CD4-positive, alpha-beta T cell treated with Interleukin-15 for 1 hour (primary cell): ENCODE measurements around the gene LEF1.
A peak's percentile ranks its signal among the peaks of the same experiment; 100 is the strongest.
"Not testable (repeated sequence)": the region's sequence is repeated elsewhere in the genome, so short reads cannot be mapped to it uniquely, and the experiment has no call there.

Experiments
- DNase-seq: peaks from one replicate; pipeline ENCODE4 v3.0.0-alpha.2; 2020

LEF1 gene

DNA sequence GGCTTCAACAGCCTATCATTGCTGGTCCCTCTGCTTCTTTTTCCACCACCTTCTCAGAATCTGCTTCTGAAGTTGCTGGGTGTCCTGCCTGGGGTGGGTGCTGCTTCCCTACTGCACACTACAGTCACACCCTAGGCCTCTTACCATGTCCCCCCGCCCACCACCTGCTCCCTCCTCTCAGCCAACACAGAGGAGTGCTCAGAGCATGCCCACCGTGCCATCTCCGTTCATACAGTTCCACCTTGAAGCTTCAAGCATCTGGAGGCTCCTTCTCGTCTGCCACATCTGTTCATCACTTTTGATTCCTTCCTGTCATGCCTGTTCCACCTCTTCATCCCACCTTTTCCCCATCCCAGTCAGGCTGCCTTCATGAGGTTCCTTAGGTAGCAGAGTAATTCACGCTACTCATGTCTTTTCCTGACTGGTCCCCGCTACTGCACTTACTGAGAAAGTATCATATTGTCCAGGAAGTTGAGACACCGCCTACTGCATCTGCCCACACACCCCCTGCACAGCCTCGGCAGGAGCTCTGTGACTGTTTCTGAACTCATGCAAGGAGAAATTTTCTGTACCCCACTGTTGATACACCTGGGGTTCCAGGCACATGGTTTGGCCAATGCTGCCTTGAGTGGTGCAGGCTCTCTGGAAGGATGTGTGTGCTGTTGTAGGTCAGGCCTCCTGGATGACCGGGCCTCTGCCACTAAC, 139.6 kb downstream of the LEF1 start:
- DNase-seq = no peak

DNA sequence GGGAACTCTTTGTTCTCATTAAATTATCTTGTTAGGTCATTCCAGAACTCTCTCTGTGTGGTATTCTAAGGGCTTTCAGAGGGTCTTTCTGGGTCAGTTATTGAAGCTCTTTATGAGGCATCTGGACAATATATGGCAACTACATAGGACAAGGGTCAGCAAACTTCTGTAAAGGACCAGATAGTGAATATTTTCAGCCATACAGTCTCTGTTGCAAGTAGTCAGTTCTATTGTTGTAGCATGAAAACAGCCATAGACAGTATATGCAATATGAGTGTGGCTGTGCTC, 143.9 kb downstream of the LEF1 start:
- no peak for DNase-seq

DNA sequence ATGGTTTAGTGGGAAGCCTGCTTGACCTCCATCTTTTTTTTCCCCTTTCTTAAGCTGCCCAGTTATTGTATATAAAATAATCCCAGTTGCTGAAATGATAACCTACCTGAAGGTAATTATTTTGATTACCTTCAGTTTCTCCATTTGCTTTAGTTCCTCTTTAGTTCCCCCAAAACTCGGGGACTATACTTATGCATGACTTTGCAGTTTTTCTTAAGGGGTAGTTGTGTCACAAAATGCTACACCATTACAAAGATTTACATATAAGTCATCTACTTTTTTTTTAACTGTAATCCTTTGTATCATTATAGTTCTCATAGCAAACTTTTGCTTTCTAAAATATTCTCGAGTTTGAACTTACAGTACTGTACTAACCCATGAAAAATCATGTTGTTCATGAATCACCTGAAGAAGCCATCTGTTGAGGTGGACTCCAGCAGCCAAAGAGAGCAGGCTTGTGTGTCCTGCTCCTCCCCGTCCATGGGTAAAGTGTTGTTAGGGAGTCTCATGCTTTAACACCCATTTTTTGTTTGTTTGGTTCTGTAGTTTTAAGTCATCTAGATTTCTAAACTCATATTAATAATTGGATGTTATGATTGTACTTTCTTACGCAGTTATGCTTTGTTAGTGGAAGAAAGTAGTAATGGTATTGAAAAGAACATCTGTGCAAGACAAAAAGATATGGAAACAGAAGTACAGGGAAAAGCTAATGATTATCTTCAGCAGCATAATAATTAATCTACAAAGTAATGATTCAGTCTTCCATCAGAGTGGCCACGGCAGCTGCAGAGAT, 144.5 kb downstream of the LEF1 start:
- DNase-seq = no peak

DNA sequence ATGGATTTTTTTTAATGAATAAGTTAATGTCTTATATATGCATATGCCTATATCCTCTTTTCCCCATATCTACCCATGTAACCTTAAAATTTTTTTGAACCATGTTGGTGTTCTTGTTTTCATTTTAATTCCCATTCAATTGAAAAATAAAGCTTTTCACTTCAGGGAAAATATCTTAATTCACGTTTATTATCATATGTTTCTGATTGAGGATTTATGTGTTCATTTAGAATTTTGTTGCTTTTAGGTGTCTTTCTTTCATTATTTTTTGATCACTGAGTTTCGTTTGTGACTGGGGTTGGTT, 149.9 kb downstream of the LEF1 start:
- DNase-seq = no peak

DNA sequence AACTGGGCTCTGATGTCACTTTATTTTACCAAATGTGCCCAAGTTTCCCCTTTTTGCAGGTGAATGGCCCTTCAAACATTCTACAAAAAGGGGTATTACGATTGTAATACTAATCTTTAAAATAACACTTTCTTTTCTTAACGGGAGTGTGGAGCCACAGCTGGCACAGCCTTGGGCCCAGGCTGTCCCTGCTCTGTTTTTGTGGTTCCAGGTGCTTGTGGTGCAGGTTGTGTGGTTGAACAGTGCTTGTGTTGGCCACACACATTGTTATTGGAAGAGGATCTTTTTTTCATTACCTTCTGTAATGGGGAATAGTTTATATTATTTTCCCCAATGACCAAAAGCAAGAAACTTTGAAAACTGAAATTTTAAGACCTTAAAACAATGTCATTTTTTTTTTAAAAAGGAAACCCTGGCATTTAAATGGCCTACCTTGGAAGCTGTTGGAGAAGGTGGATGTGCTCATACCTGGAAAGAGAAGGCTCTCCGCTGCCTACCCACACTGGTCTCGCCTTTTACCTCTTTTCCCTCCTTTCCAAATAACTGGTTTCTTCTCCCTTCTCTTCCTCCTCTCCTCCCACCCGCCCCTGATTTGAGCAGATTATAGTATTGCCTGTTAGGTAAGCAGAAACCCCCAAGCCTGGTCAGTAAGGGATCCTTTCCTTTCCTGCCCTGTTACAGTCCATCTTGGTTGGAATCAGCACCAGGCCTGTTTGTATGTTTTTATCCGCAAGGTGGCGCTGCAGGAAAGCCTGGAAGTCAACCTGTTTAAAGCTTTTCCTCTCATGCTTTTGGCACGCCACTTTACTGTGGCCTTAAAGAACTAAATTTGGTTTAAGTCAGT, 150.5 kb downstream of the LEF1 start:
- DNase-seq = peak; percentile 69

DNA sequence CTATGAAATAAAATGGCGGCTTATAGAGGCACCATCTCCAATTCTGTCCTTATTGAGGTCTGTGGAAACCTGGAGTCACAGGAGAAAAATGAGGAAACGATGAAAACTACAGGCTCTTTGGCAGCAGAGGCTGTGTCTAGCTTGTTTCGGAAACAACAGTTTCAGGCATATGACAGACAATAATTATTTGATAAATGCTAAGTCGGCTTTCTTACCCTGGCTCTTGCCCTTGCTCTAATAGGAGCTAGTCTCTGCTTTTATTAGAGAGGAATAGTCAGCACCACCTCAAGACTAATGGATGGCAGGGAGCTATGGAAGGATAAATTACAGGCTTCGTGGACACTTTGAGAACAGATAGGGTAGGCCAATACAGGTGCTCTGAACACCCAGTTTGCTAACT, 154.8 kb downstream of the LEF1 start:
- DNase-seq = no peak

DNA sequence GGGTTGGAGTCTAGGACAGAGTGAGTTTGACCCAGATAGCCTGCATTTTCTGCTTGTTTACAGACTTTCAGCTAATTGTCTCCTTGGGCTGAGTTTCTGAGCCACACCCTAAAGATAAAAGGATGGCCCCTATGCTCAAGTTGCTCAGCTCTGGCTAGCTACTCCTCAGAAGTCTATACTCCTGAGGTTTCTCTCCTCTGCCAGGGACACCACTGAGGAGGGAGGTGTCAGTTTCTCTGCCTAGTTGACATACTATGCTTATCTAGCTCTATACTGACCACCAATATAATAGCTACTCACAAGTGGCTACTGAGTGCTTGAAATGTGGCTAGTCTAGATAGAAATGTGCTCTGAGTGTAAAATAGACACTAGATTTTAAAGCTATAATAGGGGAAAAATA, 155.4 kb downstream of the LEF1 start:
- DNase-seq = no peak

DNA sequence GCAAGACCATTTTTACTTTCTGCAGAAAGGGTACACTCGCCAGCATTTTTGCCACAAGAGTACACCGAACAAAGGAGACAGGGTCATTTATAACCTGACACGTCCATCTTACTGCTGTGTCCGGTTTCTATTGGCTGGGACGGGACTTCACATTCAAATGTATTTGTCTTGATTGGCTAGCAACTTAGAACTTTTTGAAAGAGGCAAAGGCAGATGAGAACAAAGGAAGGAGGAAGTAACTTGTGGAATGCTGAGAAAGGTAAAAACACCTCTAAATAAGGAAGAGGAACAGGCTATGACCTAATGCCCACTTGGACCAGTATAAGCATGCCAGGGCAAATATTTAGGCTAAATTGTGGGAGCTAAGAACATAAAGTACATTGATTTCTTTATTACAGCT, 156.3 kb downstream of the LEF1 start:
- not testable (repeated sequence) for DNase-seq

GRCh38 chr4:108010167-108010566, 158.6 kb downstream of the LEF1 start:
- DNase-seq = no peak

- no peak for DNase-seq
These were observed 160.0 kb downstream of the LEF1 start for GRCh38 chr4:108008721-108009120.

DNA sequence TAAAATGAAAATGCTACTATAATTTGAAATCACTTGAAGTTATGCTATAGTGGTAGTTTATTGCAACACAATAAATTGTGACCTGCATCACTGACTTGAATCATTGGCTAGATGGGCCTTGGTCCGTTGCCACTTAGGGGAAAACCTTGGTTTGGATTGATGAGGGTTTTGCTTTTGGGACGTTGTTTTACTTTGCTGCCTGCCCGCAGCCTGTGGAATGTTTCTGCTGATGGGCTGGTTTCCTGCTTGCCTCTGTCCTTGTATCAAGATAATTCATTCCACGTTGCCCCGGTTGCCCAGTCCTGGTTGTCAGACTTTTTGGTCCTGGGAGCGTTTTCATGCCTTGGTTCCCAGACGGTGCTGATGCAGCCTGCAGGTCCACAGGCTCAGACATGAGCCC, 160.7 kb downstream of the LEF1 start:
- DNase-seq = no peak

- DNase-seq = no peak
These were observed 162.4 kb downstream of the LEF1 start for GRCh38 chr4:108006361-108006760.

GRCh38 chr4:108005807-108006206, 162.9 kb downstream of the LEF1 start:
- DNase-seq = no peak

- no peak for DNase-seq
These were observed 164.1 kb downstream of the LEF1 start for GRCh38 chr4:108004646-108005045.

DNA sequence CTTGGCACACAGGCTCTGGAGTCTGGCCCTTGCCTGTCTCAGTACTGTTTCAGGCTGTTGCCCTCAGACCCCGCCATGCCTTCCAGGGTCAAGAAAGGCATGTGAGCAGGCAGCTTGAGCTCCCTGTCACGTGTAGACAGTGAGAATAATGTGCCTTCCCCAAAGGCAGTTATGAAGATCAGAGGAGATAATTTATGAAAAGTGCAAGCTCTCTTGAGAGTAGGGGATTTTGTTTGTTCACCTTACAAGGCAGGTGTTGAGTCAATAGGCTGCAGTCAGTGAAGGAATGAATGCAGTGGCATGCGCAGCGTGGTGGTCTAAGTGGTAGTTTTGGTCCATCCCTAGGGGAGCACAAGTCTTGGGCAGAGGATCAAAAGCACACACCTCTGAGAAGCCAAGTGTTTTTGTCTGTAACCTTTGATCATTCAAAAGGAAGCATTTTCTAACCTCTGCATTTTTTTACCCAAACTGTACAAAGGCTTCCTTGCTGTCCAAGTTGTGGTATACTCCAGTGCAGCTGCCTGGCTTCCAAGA, 164.7 kb downstream of the LEF1 start:
- DNase-seq = no peak

DNA sequence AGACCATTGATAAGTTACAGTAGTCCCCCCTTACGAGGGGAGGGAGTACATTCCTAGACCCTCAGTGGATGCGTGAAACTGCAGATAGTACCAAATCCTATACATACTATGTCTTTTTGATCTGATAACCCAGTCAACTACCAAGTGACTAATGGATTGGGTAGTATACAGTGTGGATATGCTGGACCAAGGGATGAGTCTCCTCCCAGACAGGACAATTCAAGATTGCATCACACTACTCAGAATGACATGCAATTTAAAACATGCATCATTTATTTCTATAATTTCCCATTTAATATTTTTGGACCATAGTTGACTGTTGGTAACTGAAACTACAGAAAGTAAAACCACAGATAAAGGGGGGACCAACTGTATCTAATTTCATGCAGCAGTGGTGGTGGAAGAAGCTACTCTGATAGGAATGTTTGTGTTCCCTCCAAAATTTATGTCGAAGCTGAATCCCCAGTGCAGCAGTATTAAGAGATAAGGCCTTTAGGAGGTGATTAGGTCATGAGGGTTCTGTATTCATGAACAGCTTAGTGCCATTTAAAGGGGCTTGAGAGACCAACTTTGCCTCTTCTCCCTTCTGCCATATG, 167.1 kb downstream of the LEF1 start:
- DNase-seq = no peak

GRCh38 chr4:107999932-108000539, 168.7 kb downstream of the LEF1 start:
- no peak for DNase-seq

DNA sequence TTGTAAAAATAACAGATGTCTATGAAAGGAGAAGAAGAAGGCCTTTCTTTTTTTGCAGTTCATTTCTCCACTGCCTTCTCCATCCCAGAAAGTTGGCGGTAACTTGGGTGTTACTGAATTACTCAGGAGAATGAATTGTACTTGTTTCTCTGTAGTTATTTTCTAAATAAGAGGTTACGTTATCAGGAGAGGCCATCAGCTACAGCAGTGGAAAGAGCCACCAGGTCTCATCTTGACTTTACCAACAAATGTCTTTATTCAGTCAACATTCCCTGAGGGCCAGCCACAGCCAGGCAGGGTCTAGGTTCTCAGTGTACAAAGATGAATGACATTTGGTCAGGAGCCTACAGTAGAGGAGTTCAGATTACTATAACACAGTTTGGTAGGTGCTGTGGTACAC, 170.9 kb downstream of the LEF1 start:
- no peak for DNase-seq
